CD4-positive, alpha-beta T cell (primary cell): ENCODE data around the gene OLFML2A. TPM values are rescaled to one million over a fixed set of nuclear protein-coding genes. Genes with fewer than 3 reads are reported as not detected.

Source experiments
- ATAC-seq: fragments of 200-7000 bp; cut with Tn5 transposase; one replicate; pipeline ENCODE4 v1.10.0; 2022; ENCODE audit warnings: mild to moderate bottlenecking; ENCODE audit not compliant: poor library complexity
- CTCF ChIA-PET: fragments of 350-600 bp; sonication (Branson Sonifier 250); formaldehyde crosslinking; loops from one replicate; lab custom pipeline; 2021; ENCODE audit warnings: antibody characterized with exemption, inconsistent platforms; lab: Charles Lee
- POLR2A ChIA-PET: fragments of 350-600 bp; sonication (Branson Sonifier 250); formaldehyde crosslinking; loops from one replicate; lab custom pipeline; 2021; ENCODE audit warnings: antibody characterized with exemption, inconsistent platforms; lab: Charles Lee
- DNase-seq, 14 experiments: peaks; one replicate each; pipeline ENCODE4 v3.0.0-alpha.2; 2013 to 2020; ENCODE audit warnings: mixed read lengths in 2 of 14
- H3K27ac ChIP-seq, 2 donors: one replicate each; pipeline versions ENCODE4 v1.5.1 to v1.7.0; 2013; ENCODE audit warnings: low read length in 2 of 2, low read depth in 1 of 2, mild to moderate bottlenecking in 1 of 2
- H3K27me3 ChIP-seq, 2 experiments: 1 replicate in 1 of 2; 2 replicates in 1 of 2; pipeline versions ENCODE4 v1.6.1 to v1.7.0; 2013; ENCODE audit warnings: low read length in 2 of 2, control low read depth in 1 of 2, mild to moderate bottlenecking in 1 of 2, moderate library complexity in 1 of 2; ENCODE audit not compliant: insufficient read depth in 2 of 2, control insufficient read depth in 1 of 2
- H3K36me3 ChIP-seq: one replicate; pipeline ENCODE4 v1.6.1; 2013; ENCODE audit warnings: low read length, control low read depth; ENCODE audit not compliant: insufficient read depth
- H3K4me1 ChIP-seq: one replicate; pipeline ENCODE4 v1.6.1; 2013; ENCODE audit warnings: low read length, control low read depth; ENCODE audit not compliant: insufficient read depth
- H3K4me3 ChIP-seq: one replicate; pipeline ENCODE4 v1.5.1; 2013; ENCODE audit warnings: mild to moderate bottlenecking, low read length, moderate library complexity
- H3K9me3 ChIP-seq, 2 experiments: 1 replicate in 1 of 2; 2 replicates in 1 of 2; pipeline versions ENCODE4 v1.6.1 to v1.7.0; 2013; ENCODE audit warnings: low read length in 2 of 2, mild to moderate bottlenecking in 2 of 2, control low read depth in 1 of 2, moderate library complexity in 1 of 2; ENCODE audit not compliant: control insufficient read depth in 1 of 2, insufficient read depth in 1 of 2
- H3K27ac Mint-ChIP-seq: one replicate; pipeline ENCODE4 v1.8.0; 2020; ENCODE audit warnings: mixed read lengths
- H3K27me3 Mint-ChIP-seq: one replicate; pipeline ENCODE4 v1.8.0; 2021; ENCODE audit warnings: mixed read lengths
- H3K36me3 Mint-ChIP-seq: one replicate; pipeline ENCODE4 v1.8.0; 2021; ENCODE audit warnings: low read depth, mixed read lengths
- H3K4me1 Mint-ChIP-seq: one replicate; pipeline ENCODE4 v1.8.0; 2021; ENCODE audit warnings: low read depth, mixed read lengths
- H3K4me3 Mint-ChIP-seq: one replicate; pipeline ENCODE4 v1.8.0; 2020; ENCODE audit warnings: mild to moderate bottlenecking, mixed read lengths
- H3K9me3 Mint-ChIP-seq: one replicate; pipeline ENCODE4 v1.8.0; 2020; ENCODE audit warnings: mixed read lengths
- intact Hi-C, 2 experiments: fragments of 100-400 bp; cut with DNase I in 1 of 2; cut with micrococcal nuclease in 1 of 2; formaldehyde crosslinking; loops; one replicate each; pipeline versions ENCODE4 v1.15.1 to v1.9.0; 2023 to 2025; cut with DNase I, micrococcal nuclease
- total RNA-seq, 174 experiments: library from RNA in 2 of 174; stranded (reverse) in 2 of 174; gene quantifications; one replicate each; pipeline ENCODE4 v1.2.3 and lab custom pipeline; 2021 to 2026
- TF ChIP-seq, protein P1 (sequence below): fragments of 200-600 bp; IDR thresholded peaks from one replicate; pipeline ENCODE4 v1.8.0; 2022; ENCODE audit warnings: antibody characterized with exemption, mild to moderate bottlenecking

The OLFML2A gene
- total RNA-seq, 2 experiments from 2014 or later, result not detected

DNA sequence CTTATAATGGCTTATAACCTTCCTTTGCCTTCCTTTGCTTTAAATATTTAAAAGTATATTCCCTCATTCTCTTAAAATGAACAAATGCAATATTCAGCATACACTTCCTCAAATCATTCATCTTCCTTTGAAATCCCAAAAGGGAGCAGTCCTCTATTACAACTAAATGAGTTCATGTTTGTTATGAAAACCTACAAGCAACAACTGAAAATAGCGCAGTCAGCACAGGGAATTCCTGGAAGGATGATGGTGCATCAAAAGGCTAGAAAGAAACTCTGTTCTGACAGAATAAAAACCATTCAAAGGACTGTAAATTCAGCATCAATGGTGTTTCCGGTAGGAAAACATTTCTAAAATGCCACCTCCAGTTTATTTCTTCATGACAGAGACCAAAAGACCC is 9.1 kb upstream of the OLFML2A start:
- H3K27ac Mint-ChIP-seq, result no peak overlapping the region
- H3K4me1 Mint-ChIP-seq, result peaks cover 32% of the 10 kb centered on the region
- no peak overlapping the region for H3K27ac ChIP-seq
- H3K36me3 ChIP-seq, result no peaks in the 10 kb centered on the region
- H3K36me3 Mint-ChIP-seq, result no peaks in the 10 kb centered on the region
- H3K4me1 ChIP-seq, result peaks cover 31% of the 10 kb centered on the region
- ChIA-PET CTCF (interaction anchor here (0.6 to 9.2 kb wide), 3 partner anchors 85 to 135 kb away, joined by 3 to 106 read pairs (median 7); partner anchors contain the start of gene WDR38), POLR2A (no interaction called here)
- ATAC-seq (no peak), DNase-seq (no peak)
- peaks cover 27 to 63% of the 10 kb centered on the region in 2 experiments for H3K27me3 ChIP-seq
- no peak overlapping the region for H3K4me3 ChIP-seq
- TF ChIP-seq, protein P1, sequence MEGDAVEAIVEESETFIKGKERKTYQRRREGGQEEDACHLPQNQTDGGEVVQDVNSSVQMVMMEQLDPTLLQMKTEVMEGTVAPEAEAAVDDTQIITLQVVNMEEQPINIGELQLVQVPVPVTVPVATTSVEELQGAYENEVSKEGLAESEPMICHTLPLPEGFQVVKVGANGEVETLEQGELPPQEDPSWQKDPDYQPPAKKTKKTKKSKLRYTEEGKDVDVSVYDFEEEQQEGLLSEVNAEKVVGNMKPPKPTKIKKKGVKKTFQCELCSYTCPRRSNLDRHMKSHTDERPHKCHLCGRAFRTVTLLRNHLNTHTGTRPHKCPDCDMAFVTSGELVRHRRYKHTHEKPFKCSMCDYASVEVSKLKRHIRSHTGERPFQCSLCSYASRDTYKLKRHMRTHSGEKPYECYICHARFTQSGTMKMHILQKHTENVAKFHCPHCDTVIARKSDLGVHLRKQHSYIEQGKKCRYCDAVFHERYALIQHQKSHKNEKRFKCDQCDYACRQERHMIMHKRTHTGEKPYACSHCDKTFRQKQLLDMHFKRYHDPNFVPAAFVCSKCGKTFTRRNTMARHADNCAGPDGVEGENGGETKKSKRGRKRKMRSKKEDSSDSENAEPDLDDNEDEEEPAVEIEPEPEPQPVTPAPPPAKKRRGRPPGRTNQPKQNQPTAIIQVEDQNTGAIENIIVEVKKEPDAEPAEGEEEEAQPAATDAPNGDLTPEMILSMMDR, result no peak
- intact Hi-C loops, result no loop called here
- H3K27me3 Mint-ChIP-seq, result peaks cover 90% of the 10 kb centered on the region
- no peaks in the 10 kb centered on the region for H3K9me3 Mint-ChIP-seq
- H3K4me3 Mint-ChIP-seq, result no peak overlapping the region
- peaks cover 0 to 4% of the 10 kb centered on the region in 2 experiments for H3K9me3 ChIP-seq

DNA sequence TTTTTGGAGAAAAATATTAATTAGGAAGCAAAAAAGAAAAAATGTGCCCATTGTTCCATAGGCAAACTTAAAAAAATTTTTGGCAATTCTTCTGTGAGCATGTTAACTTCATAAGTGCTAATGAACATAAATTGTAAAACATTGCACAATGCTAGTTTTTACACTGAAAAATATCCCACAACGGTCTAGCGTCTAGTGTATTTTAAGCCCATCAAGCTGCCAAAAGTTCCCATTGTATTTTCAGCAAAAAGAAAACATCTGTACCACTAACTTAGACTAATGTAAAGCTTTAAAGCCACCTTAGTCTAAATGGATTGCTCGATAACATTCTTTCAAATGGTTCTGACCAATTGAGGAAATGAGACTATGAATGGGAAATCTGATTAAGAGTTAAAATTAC is 8.6 kb upstream of the OLFML2A start:
- ATAC-seq (no peak), DNase-seq (no peak)
- peaks cover 27 to 66% of the 10 kb centered on the region in 2 experiments for H3K27me3 ChIP-seq
- H3K4me3 Mint-ChIP-seq, result no peak overlapping the region
- no peaks in the 10 kb centered on the region for H3K36me3 ChIP-seq
- peaks cover 0 to 4% of the 10 kb centered on the region in 2 experiments for H3K9me3 ChIP-seq
- intact Hi-C loops, result no loop called here
- no peaks in the 10 kb centered on the region for H3K36me3 Mint-ChIP-seq
- no peak overlapping the region for H3K4me3 ChIP-seq
- CTCF ChIA-PET, result interaction anchor here (9.2 kb wide), 1 partner anchor 86 kb away, joined by 106 read pairs; the partner anchor contains the start of gene WDR38
- H3K27me3 Mint-ChIP-seq, result peaks cover 88% of the 10 kb centered on the region
- H3K9me3 Mint-ChIP-seq, result no peaks in the 10 kb centered on the region
- POLR2A ChIA-PET, result interaction anchor here (4.4 kb wide), 1 partner anchor 93 kb away, joined by 21 read pairs; the partner anchor contains the start of genes ARPC5L and RPL35
- H3K27ac ChIP-seq, result no peak overlapping the region
- H3K4me1 Mint-ChIP-seq, result peaks cover 32% of the 10 kb centered on the region
- H3K27ac Mint-ChIP-seq, result no peak overlapping the region
- TF ChIP-seq, protein P1, result no peak
- peaks cover 31% of the 10 kb centered on the region for H3K4me1 ChIP-seq

DNA sequence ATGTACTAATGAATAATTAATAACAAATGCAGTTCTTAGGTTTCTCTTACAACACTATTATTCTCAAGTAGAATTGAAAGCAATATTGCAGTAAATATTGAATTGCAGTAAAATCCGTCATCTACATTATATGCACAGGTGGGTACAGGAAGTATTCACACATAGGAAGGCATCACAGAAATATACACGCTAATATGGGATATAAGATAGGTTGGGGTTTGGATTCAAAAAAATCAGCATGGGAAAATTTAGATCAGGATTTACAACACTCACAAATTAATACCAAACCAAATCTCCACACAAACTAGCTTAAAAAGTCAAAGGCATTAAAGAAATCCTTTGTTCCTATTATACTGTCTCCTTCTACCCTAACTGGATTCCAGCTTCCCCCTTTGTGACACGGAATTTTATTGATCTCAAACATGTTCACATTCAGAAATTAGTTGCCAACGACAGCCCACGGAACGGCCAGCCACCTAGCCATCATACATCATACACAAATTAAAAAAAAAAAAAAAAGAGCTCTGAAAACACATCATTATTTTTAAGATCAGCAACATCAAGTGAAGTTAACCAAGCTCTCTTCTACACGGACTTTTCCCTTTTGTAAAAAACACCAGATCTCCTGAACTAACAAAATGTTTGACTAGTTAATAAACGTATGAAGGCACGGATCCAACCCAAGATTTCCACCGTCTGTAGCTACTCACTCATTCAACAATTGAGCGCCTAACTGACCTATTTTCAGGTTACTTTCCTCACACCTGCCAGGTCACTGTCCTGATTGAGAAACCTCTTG is 8.0 kb upstream of the OLFML2A start:
- Mint-ChIP-seq H3K27ac (no peak overlapping the region), H3K4me1 (peaks cover 32% of the 10 kb centered on the region), H3K36me3 (no peaks in the 10 kb centered on the region), H3K27me3 (peaks cover 88% of the 10 kb centered on the region), H3K9me3 (no peaks in the 10 kb centered on the region), H3K4me3 (peak overlapping the region; percentile 89)
- TF ChIP-seq, protein P1, result no peak
- H3K4me1 ChIP-seq, result peaks cover 31% of the 10 kb centered on the region
- intact Hi-C loops, result no loop called here
- ATAC-seq (no peak), DNase-seq (peak in 1 of 14 experiments; percentile 21)
- peaks cover 27 to 72% of the 10 kb centered on the region in 2 experiments for H3K27me3 ChIP-seq
- ChIA-PET CTCF (interaction anchor here (1.2 to 9.2 kb wide), 2 partner anchors 85 to 93 kb away, joined by 3 to 106 read pairs; partner anchors contain the start of genes ARPC5L, RPL35 and WDR38), POLR2A (interaction anchor here (1.3 to 4.4 kb wide), 3 partner anchors 8 to 101 kb away, joined by 4 to 21 read pairs (median 5); partner anchors contain the start of genes ARPC5L and RPL35)
- peaks cover 0 to 4% of the 10 kb centered on the region in 2 experiments for H3K9me3 ChIP-seq
- no peak overlapping the region for H3K4me3 ChIP-seq
- H3K36me3 ChIP-seq, result no peaks in the 10 kb centered on the region
- no peak overlapping the region for H3K27ac ChIP-seq
